ENCODE measurements around the gene CFAP91.

Gene CFAP91

DNA sequence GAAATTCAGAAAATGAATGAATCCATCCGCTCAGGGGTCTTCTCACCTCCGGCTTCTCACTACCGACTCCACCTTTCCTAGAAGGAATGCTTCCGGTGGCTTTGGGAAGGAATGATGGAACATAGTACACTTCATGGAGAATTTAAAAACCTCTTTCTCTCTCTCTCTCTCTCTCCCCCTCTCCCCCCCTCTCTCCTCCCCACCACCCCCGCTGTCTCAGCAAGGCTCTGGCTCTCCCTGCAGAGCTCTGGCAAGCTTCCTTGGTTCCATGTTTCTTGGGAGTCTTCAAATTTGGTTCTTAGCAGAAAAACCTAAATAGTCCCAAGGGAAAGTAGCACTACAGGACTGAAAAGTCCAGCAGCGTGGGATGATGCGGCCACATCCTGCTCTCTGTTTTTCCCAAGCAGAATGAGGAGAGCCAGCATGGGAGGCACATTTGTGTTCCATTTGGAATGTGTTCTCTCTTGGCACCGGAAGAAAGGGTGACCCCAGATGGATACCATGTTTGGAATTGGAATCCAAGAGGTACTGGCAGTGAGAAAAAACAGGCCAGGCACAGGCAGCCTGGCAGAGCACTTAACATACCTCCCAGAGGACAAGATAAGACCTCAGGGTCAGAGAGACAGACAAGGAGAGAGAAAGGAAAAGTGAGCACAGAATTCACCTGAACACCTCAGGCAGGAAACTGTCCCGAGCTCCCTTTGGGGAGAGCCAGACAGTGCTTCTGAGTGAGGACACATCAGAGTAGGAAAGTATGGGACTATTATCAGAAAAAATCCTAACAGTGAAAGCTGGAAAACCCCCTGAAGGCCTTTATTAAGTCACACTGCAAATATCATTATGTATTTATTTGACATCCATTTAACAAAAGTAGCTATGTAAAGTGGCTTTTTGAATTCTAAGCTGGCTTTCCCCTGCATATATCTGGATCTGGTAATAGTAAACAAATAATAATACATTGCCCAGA lies 42.1 kb upstream of the CFAP91 start, which contains the start of gene POPDC2:
TSS of gene POPDC2 (minus strand) at position 116 of the 967 bp plus-strand sequence. CDS start 166 bp downstream, outside the sequence.
- DNase-seq (ENCODE audit: low read depth) = no peak
- no peak within 1 kb of the TSS for H3K4me3 ChIP-seq (ENCODE audit: control insufficient read depth, low read depth, low read length)
- TF ChIP-seq, protein P1, sequence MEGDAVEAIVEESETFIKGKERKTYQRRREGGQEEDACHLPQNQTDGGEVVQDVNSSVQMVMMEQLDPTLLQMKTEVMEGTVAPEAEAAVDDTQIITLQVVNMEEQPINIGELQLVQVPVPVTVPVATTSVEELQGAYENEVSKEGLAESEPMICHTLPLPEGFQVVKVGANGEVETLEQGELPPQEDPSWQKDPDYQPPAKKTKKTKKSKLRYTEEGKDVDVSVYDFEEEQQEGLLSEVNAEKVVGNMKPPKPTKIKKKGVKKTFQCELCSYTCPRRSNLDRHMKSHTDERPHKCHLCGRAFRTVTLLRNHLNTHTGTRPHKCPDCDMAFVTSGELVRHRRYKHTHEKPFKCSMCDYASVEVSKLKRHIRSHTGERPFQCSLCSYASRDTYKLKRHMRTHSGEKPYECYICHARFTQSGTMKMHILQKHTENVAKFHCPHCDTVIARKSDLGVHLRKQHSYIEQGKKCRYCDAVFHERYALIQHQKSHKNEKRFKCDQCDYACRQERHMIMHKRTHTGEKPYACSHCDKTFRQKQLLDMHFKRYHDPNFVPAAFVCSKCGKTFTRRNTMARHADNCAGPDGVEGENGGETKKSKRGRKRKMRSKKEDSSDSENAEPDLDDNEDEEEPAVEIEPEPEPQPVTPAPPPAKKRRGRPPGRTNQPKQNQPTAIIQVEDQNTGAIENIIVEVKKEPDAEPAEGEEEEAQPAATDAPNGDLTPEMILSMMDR (IDR thresholded peaks at IDR 0.05; ENCODE audit: control insufficient read depth, insufficient read depth, low read depth, low read length, missing control alignments) = no peak

DNA sequence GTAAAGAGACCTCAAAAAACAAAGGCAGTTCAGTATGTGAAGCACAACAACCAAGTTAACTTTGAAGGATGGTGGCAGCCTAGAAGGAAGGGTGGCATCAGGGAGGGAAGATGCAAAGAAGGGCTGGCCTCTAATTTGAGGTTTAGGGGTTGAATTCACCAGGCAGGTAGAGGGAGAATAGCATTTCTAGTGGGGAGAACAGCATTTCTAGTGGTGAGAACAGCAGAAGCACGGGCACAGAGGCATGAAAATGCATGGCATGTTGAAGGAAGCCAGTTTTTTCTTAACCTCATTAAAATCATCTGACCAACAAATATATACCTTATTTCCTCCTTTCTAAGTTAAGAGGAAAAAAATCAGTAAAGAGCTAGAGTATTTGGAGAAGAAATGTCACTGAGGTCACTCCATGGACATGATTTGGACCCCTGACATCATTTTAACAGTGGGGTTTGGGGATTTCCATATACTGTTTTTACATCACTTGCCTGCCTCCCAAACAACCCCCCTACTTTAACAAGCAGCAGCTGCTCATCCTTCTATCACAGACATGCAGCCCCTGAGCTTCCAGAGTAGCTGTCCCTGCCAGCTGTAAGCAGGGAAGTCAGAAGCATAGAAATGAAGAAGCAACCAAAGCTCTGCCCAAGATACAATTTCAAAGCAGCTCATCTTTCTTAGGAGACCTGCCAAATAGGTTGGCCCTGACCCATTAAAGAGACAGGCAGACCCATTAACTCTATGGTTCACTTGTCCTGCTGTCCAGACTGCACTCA lies 40.0 kb upstream of the CFAP91 start:
- DNase-seq (ENCODE audit: low read depth) = no peak
- TF ChIP-seq, protein P1 (IDR thresholded peaks at IDR 0.05; ENCODE audit: control insufficient read depth, insufficient read depth, low read depth, low read length, missing control alignments) = peak; percentile 29
- no peak overlapping the region for H3K4me3 ChIP-seq (ENCODE audit: control insufficient read depth, low read depth, low read length)

DNA sequence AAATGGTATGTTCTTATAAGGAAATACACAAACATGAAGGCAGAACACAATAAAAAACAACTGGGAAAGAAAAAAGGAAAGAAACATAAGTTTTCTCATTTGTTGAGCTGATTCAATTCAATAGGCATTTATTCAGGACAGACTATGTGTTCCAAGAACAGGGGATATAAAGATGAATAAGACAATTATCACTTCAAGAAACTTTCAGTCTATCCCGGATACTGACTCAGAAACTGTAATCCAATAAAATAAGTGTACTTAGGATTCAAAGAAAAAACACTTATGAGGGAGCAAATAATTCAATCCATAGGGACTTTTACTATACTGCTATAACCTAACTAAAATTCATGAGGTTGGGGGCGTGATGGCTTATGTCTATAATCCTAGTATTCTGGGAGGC lies 38.9 kb upstream of the CFAP91 start:
- DNase-seq (ENCODE audit: low read depth) = no peak
- no peak overlapping the region for H3K4me3 ChIP-seq (ENCODE audit: control insufficient read depth, low read depth, low read length)
- TF ChIP-seq, protein P1 (IDR thresholded peaks at IDR 0.05; ENCODE audit: control insufficient read depth, insufficient read depth, low read depth, low read length, missing control alignments) = no peak

DNA sequence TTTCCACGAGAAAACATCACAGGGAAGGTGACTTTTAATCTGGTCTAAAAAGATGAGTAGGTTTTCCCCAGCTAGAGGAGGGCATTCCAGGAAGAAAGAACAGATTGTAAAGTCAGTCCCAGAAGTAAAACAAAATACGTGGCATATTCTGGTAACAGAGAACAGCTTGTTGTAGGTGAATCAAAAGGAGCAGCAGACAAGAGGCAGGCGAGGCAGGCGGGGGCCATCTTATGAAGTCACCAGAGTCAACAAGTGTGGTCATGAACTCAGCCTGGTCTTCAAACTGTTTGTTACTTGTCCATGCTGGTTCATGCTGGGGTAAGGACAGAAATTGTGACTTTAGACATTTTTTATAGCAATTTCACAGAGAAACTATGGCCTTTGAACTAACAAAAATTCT lies 38.5 kb upstream of the CFAP91 start:
- TF ChIP-seq, protein P1 (IDR thresholded peaks at IDR 0.05; ENCODE audit: control insufficient read depth, insufficient read depth, low read depth, low read length, missing control alignments) = no peak
- no peak overlapping the region for H3K4me3 ChIP-seq (ENCODE audit: control insufficient read depth, low read depth, low read length)
- DNase-seq (ENCODE audit: low read depth) = no peak

DNA sequence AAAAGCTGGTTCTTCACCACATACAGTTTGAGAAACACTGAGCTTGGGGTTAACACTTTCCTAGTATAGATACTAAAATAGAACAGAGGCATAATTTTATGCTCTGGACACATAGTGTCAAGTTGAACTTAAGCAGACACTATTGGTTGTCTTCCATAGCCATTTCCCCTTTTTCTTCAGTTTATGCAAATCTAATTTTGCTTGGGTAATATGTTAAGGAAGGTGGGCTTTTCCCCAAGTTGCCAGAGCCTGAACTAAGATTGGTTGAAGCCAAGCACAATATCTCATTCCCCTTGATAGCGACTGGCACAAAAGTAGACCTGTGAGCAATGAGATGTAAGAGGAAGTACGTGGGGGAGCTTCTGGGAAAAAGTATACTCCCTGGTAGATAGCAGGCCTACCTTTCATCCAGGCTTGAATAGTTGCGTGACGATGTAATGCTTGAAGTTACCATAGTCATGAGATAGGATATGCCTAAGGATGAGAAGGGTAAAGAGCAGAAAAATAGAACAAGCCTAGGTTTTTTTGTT lies 37.9 kb upstream of the CFAP91 start:
- TF ChIP-seq, protein P1 (IDR thresholded peaks at IDR 0.05; ENCODE audit: control insufficient read depth, insufficient read depth, low read depth, low read length, missing control alignments) = no peak
- DNase-seq (ENCODE audit: low read depth) = no peak
- no peak overlapping the region for H3K4me3 ChIP-seq (ENCODE audit: control insufficient read depth, low read depth, low read length)

DNA sequence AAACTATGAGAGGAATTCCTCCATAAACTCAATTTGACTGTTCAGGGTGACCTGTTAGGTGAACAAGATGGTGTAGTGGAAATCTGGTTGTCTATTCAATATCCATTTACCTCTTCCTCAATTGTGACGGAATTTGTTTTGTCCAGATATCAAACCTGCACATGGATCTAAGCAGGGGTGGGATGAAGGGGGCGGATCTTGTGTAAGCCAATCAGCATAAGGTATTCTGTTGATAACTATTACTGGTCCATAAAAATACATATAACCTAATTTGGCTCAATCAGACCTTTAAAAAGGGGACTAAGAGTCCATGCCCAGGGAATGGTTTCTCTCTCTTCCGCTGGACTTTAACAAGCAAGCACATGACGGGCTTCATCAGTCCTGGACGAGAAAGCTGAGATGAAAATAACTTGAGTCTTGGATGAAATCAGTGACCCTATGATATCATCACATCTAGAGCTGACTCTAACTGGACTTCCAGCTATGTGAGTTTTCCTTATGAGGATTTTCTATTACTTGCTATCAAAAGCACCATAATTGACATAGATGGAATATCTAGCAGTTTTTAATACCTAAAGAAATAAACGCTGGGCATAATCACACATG lies 36.8 kb upstream of the CFAP91 start:
- H3K4me3 ChIP-seq (ENCODE audit: control insufficient read depth, low read depth, low read length) = no peak overlapping the region
- TF ChIP-seq, protein P1 (IDR thresholded peaks at IDR 0.05; ENCODE audit: control insufficient read depth, insufficient read depth, low read depth, low read length, missing control alignments) = no peak
- DNase-seq (ENCODE audit: low read depth) = no peak
